ENCODE measurements around the gene ZG16B.

Gene ZG16B

DNA sequence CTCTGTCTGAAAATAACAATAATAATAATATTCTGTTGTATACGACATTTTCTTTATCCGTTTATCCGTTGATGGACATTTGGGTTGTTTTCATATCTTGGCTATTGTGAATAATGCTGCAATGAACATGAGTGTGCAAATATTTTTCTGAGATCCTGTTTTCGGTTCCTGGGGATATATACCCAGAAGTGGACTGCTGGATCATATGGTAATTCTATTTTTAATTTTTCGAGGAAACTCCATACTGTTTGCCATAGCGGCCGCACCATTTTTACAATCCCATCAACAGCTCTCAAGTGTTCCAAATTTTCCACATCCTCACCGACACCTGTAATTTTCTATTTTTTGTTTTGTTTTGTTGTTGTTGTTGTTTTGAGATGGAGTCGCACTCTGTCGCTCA is 37.2 kb upstream of the ZG16B start:
- TF ChIP-seq CTCF (conservative IDR thresholded peaks at IDR 0.05; ENCODE audit: control insufficient read depth, insufficient read depth, low read depth, low read length) = no peak
- H3K4me3 ChIP-seq (ENCODE audit: control insufficient read depth, low read depth, low read length) = no peak overlapping the region
- DNase-seq (ENCODE audit: low read depth) = no peak

DNA sequence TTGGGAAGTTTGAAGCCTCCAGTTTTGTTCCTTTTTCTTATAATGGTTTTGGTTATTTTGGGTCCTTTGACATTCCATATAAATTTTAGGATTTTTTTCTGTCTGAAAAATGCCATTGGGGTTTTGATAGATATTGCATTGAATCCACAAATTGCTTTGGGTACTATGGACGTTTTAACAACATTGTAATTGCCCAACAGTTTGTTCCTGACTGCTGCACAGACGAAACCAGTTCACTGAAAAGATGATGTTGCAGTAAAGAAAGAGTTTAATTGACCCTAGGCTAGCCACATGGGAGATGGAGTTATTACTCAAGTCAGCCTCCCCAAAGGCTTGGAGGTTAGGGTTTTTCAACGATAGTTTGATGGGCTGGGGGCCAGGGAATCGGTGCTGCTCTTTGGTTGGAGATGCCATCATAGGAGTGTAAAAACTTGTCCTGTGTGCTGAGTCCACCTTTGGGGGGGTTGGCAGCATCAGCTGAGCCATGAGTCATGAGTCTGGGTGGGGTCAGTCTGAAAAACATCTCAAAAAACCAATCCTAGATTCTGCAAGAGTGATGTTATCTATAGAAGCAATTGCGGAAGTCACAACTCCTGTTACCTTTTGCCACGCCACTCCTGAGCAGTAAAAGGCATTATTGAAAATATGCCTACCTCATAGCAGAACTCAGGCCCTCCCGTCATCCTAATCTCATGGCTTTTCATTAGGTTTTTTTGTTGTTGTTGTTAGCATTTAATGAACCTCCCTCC is 34.5 kb upstream of the ZG16B start:
- DNase-seq (ENCODE audit: low read depth) = peak; percentile 50
- no peak for TF ChIP-seq CTCF (conservative IDR thresholded peaks at IDR 0.05; ENCODE audit: control insufficient read depth, insufficient read depth, low read depth, low read length)
- no peak overlapping the region for H3K4me3 ChIP-seq (ENCODE audit: control insufficient read depth, low read depth, low read length)

DNA sequence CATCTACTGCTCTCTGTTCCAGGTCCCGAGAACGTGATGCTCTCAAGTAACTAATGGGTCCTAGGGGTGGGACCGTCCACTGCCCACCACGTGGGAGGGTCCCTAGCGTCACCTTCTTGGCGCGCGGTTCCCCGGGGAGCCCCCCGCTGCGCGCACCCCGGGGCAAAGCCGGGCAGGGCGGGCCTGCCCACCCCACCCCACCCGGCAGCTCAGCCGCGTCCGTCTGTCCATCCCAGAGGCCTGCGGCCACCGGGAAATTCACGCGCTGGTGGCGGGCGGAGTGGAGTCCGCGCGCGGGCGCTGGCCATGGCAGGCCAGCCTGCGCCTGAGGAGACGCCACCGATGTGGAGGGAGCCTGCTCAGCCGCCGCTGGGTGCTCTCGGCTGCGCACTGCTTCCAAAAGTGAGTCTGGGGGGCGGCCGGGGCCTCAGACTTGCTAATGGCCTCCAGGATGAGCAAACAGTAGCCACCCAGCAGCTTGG is 31.3 kb upstream of the ZG16B start:
- no peak for TF ChIP-seq CTCF (conservative IDR thresholded peaks at IDR 0.05; ENCODE audit: control insufficient read depth, insufficient read depth, low read depth, low read length)
- no peak for DNase-seq (ENCODE audit: low read depth)
- H3K4me3 ChIP-seq (ENCODE audit: control insufficient read depth, low read depth, low read length) = no peak overlapping the region

DNA sequence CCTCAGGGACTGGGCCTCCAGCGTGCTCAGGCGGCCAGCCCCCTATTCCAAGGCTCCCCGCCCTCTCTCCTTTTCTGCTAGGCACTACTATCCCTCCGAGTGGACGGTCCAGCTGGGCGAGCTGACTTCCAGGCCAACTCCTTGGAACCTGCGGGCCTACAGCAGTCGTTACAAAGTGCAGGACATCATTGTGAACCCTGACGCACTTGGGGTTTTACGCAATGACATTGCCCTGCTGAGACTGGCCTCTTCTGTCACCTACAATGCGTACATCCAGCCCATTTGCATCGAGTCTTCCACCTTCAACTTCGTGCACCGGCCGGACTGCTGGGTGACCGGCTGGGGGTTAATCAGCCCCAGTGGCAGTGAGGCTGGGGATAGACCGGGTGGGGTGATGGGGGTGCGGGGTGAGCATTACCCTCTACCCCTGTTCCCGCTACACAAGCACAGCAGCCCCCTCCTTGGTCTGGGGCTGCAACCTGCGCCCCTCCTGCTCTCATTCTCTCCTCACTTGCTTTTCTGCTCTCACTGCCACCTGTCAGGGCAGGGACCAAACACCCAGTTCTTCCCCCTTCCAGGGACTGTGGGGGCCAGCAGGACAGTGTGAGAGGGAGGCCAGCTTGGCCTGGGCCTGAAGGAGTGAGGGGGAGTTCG is 30.8 kb upstream of the ZG16B start:
- TF ChIP-seq CTCF (conservative IDR thresholded peaks at IDR 0.05; ENCODE audit: control insufficient read depth, insufficient read depth, low read depth, low read length) = no peak
- DNase-seq (ENCODE audit: low read depth) = no peak
- no peak overlapping the region for H3K4me3 ChIP-seq (ENCODE audit: control insufficient read depth, low read depth, low read length)

GRCh38 chr16:2799859-2800226 is 30.3 kb upstream of the ZG16B start:
- no peak overlapping the region for H3K4me3 ChIP-seq (ENCODE audit: control insufficient read depth, low read depth, low read length)
- no peak for TF ChIP-seq CTCF (conservative IDR thresholded peaks at IDR 0.05; ENCODE audit: control insufficient read depth, insufficient read depth, low read depth, low read length)
- DNase-seq (ENCODE audit: low read depth) = peak; percentile 42

DNA sequence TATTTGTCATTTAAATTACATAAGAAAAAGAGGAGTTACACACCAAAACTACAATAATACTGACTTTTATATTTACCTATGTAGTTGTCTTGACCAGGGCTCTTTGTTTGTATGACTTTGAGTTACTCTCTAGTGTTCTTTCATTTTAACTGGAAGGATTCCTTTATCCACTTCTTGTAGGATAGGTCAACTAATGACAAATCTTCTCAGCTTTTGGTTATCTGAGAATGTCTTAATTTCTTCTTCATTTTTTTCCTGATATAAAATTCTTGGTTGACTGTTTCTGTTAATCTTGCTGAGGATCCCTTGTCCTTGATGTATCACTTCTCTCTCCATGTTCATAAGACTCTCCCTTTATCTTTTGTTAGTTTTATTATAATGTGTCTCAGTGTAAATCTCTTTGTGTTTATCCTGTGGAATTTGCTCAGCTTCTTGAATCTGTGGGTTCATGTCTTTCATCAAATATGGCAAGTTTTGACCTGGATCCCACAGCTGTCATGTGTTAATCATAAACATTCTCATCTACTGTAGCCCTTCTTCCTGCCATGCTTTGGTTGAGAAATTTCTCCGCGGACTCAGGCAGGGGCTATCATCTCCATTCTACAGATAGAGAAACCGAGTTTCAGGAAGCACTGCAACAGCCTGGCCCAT is 26.4 kb upstream of the ZG16B start:
- H3K4me3 ChIP-seq (ENCODE audit: control insufficient read depth, low read depth, low read length) = no peak overlapping the region
- TF ChIP-seq CTCF (conservative IDR thresholded peaks at IDR 0.05; ENCODE audit: control insufficient read depth, insufficient read depth, low read depth, low read length) = no peak
- no peak for DNase-seq (ENCODE audit: low read depth)
